ENCODE measurements around the gene GTF2E1.

- TF ChIP-seq CTCF (IDR thresholded peaks at IDR 0.05) (no peak), POLR2A (IDR thresholded peaks at IDR 0.05) (no peak)
Measured at GRCh38 chr3:120793601-120794000, 51.1 kb downstream of the GTF2E1 start.
